IPS DF 19.7 (cell line): ENCODE measurements around the gene PHLDB2.

Source experiments
- DNase-seq: peaks from one replicate; pipeline ENCODE4 v3.0.0-alpha.2; 2013; ENCODE audit warnings: low read depth, low spot score

PHLDB2 gene

GRCh38 chr3:111882194-111882593 is 23.1 kb downstream of the PHLDB2 start:
- no peak for DNase-seq

GRCh38 chr3:111882799-111883198 is 23.7 kb downstream of the PHLDB2 start:
- no peak for DNase-seq

- no peak for DNase-seq
Observed at GRCh38 chr3:111884411-111885018, 25.4 kb downstream of the PHLDB2 start.

- no peak for DNase-seq
Observed at GRCh38 chr3:111885578-111885977, 26.5 kb downstream of the PHLDB2 start.

- DNase-seq = no peak
Observed at GRCh38 chr3:111890051-111890580, 31.1 kb downstream of the PHLDB2 start.

- DNase-seq = no peak
Observed at GRCh38 chr3:111892070-111892469, 33.0 kb downstream of the PHLDB2 start.

GRCh38 chr3:111895071-111895470 is 36.0 kb downstream of the PHLDB2 start:
- DNase-seq = no peak

- no peak for DNase-seq
Observed at GRCh38 chr3:111899966-111900365, 40.9 kb downstream of the PHLDB2 start.

- no peak for DNase-seq
Observed at GRCh38 chr3:111901637-111902036, 42.6 kb downstream of the PHLDB2 start.

- no peak for DNase-seq
Observed at GRCh38 chr3:111902534-111902933, 43.5 kb downstream of the PHLDB2 start.

GRCh38 chr3:111903067-111903511 is 44.0 kb downstream of the PHLDB2 start:
- DNase-seq = no peak

- no peak for DNase-seq
Observed at GRCh38 chr3:111904376-111905241, 45.5 kb downstream of the PHLDB2 start.

- DNase-seq = no peak
Observed at GRCh38 chr3:111906656-111907055, 47.6 kb downstream of the PHLDB2 start.

GRCh38 chr3:111907151-111907550 is 48.1 kb downstream of the PHLDB2 start:
- no peak for DNase-seq

- DNase-seq = no peak
Observed at GRCh38 chr3:111910806-111911205, 51.7 kb downstream of the PHLDB2 start.

GRCh38 chr3:111911446-111911845 is 52.4 kb downstream of the PHLDB2 start:
- no peak for DNase-seq

- DNase-seq = no peak
Observed at GRCh38 chr3:111913163-111913763, 54.2 kb downstream of the PHLDB2 start.

GRCh38 chr3:111915905-111916304 is 56.8 kb downstream of the PHLDB2 start:
- DNase-seq = no peak

- DNase-seq = no peak
Observed at GRCh38 chr3:111917300-111917699, 58.2 kb downstream of the PHLDB2 start.

GRCh38 chr3:111919370-111920065 is 60.5 kb downstream of the PHLDB2 start:
- peak; percentile 64 for DNase-seq

- no peak for DNase-seq
Observed at GRCh38 chr3:111921181-111921580, 62.1 kb downstream of the PHLDB2 start.
